OCI-LY1 (cell line): Measurements from ENCODE around the gene BMP6.

ENCODE experiments used
- CTCF ChIP-seq: fragments of 200-600 bp; sonication (generic), shearing (Covaris generic); IDR thresholded peaks from 2 replicates; pipeline ENCODE4 v1.5.1; 2017; ENCODE audit warnings: mild to moderate bottlenecking, antibody characterized with exemption, low read length, moderate library complexity, mixed read lengths
- EZH2 ChIP-seq: fragments of 200-600 bp; sonication (generic), shearing (Covaris generic); IDR thresholded peaks from 2 replicates; pipeline ENCODE4 v1.8.0; 2017; ENCODE audit warnings: borderline replicate concordance, mixed run types, mild to moderate bottlenecking, antibody characterized with exemption, low read length, moderate library complexity, mixed read lengths

- TF ChIP-seq CTCF = no peak
- no peak for TF ChIP-seq EZH2
Observed at GRCh38 chr6:7723554-7723953, 2.3 kb upstream of the BMP6 start.
